ENCODE results near the gene PCDHAC2. TPM values are rescaled to one million over a fixed set of nuclear protein-coding genes. Genes with fewer than 3 reads are reported as not detected.

Gene PCDHAC2
- total and polyA plus RNA-seq, 9 of the 15 experiments (the other 6 are each of a cell fraction or from before 2014, with no cell fraction given): 0.03 TPM; not detected in 8

DNA sequence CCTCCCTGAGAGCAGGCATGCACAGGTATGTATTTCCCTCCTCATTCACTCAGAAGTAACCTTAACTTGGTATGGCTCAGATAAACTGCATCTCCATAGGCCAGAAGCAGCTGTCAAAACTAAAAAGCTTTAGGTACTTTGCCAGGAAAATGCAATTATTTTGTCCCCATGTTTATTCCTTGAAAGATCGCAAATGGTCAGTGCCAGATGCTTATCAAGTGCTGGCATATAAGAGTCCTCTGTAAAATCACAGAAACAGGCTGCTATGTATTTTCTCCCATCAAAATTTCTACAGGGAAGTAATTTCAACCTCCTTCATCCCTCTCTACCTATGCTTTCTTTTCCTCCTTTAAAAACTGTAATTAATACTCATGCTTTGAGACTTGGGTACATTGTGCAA, 12.7 kb downstream of the PCDHAC2 start (continued):
- TF ChIP-seq NFXL1 (CRISPR knock-in tag; IDR thresholded peaks at IDR 0.05) (no peak), RAD51 (IDR thresholded peaks at IDR 0.05; ENCODE audit: borderline replicate concordance, low read depth) (no peak), KHSRP (IDR thresholded peaks at IDR 0.05) (no peak), CEBPG (CRISPR knock-in tag; IDR thresholded peaks at IDR 0.05) (no peak), CEBPG (tag; conservative IDR thresholded peaks at IDR 0.05 in 1 of 2, IDR thresholded peaks at IDR 0.05 in 1 of 2) (no peak), ZNF324 (CRISPR knock-in tag; IDR thresholded peaks at IDR 0.05) (no peak), GTF2A2 (tag; IDR thresholded peaks at IDR 0.05) (no peak), KDM1A (IDR thresholded peaks at IDR 0.05) (no peak), HMGN3 (IDR thresholded peaks at IDR 0.05; ENCODE audit: borderline replicate concordance, extremely low read depth, insufficient read length, low read depth, low read length) (no peak)

DNA sequence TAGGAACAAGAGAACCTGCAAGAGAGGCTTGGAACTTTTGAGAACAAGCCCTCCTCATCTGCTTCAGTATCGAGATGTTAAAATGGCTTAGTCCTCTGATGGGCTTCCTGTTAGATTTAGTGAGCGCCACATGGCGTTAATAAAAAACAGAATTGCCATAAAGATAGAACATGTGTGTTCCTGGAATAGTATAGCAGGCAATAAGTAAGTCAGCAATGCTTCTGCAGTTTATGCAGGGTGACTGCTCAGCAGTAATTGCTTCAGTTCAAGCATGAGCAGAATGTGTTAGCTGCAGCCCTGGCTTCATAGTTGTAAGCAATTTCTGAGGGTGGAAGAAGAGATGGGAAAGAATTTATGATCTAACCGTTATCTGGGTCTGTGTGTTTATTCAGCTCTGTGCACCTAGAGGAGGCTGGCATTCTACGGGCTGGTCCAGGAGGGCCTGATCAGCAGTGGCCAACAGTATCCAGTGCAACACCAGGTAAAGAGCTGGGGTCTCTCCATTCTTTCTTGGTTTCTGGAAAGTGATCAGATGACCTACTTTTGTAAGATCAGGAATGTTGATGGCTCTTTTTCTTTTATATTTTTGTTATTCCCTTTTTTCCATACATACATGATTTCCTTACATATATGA, 15.9 kb downstream of the PCDHAC2 start:
- POLR2A ChIA-PET: no interaction called here
- no TSS peak for BruUV-seq (replicated peaks)
- in situ Hi-C loops (cut with MboI): no loop called here
- TF ChIP-seq DACH1 (IDR thresholded peaks at IDR 0.05; ENCODE audit: partially characterized antibody) (no peak), ZBTB7A (IDR thresholded peaks at IDR 0.05; ENCODE audit: borderline replicate concordance, control insufficient read depth, low read depth, low read length) (no peak), MECOM (CRISPR knock-in tag; IDR thresholded peaks at IDR 0.05) (no peak), ZNF778 (CRISPR knock-in tag; IDR thresholded peaks at IDR 0.05) (no peak), ZNF764 (CRISPR knock-in tag; IDR thresholded peaks at IDR 0.05; ENCODE audit: low read depth) (no peak), ETV6 (IDR thresholded peaks at IDR 0.05; ENCODE audit: borderline replicate concordance in 1 of 2, low read depth in 2 of 2, low read length in 1 of 2) (no peak), ETV6 (CRISPR knock-in tag; IDR thresholded peaks at IDR 0.05; ENCODE audit: borderline replicate concordance) (no peak), HOXB6 (CRISPR knock-in tag; IDR thresholded peaks at IDR 0.05; ENCODE audit: borderline replicate concordance) (no peak), KLF10 (CRISPR knock-in tag; IDR thresholded peaks at IDR 0.05) (no peak), NCOA2 (IDR thresholded peaks at IDR 0.05; ENCODE audit: partially characterized antibody in 2 of 2) (no peak), EHMT2 (IDR thresholded peaks at IDR 0.05) (no peak)
- TF ChIP-seq, protein P1, sequence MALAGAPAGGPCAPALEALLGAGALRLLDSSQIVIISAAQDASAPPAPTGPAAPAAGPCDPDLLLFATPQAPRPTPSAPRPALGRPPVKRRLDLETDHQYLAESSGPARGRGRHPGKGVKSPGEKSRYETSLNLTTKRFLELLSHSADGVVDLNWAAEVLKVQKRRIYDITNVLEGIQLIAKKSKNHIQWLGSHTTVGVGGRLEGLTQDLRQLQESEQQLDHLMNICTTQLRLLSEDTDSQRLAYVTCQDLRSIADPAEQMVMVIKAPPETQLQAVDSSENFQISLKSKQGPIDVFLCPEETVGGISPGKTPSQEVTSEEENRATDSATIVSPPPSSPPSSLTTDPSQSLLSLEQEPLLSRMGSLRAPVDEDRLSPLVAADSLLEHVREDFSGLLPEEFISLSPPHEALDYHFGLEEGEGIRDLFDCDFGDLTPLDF (CRISPR knock-in tag; IDR thresholded peaks at IDR 0.05): no peak
- TF ChIP-seq, protein P2, sequence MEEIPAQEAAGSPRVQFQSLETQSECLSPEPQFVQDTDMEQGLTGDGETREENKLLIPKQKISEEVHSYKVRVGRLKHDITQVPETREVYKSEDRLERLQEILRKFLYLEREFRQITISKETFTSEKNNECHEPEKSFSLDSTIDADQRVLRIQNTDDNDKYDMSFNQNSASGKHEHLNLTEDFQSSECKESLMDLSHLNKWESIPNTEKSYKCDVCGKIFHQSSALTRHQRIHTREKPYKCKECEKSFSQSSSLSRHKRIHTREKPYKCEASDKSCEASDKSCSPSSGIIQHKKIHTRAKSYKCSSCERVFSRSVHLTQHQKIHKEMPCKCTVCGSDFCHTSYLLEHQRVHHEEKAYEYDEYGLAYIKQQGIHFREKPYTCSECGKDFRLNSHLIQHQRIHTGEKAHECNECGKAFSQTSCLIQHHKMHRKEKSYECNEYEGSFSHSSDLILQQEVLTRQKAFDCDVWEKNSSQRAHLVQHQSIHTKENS (CRISPR knock-in tag; IDR thresholded peaks at IDR 0.05): no peak

More for the DNA sequence above, 15.9 kb downstream of the PCDHAC2 start:
- ATAC-seq (no peak), DNase-seq (ENCODE audit: extremely low read depth in 1 of 4, low spot score in 3 of 4) (no peak), FAIRE-seq (no peak)
- H2AFZ ChIP-seq (ENCODE audit: low read depth, low read length): no peak overlapping the region
- H3K9me1 ChIP-seq (ENCODE audit: control insufficient read depth, insufficient read depth, low read length): no peaks in the 10 kb centered on the region
- H3K36me3 ChIP-seq (ENCODE audit: control insufficient read depth, insufficient read depth, low read length): no peaks in the 10 kb centered on the region
- no peak overlapping the region for H3K27ac ChIP-seq (ENCODE audit: extremely low read depth, low read depth, low read length)
- intact Hi-C loops (cut with micrococcal nuclease): no loop called here
- no peaks in the 10 kb centered on the region for H3K79me2 ChIP-seq (ENCODE audit: control insufficient read depth, insufficient read depth, low read length)
- WGBS (ENCODE audit: insufficient coverage, low coverage, missing lambda C conversion rate): 4% methylated on average over 5 of the region's 5 CpGs
- no peaks in the 10 kb centered on the region for H3K9me3 ChIP-seq (replicated peaks; ENCODE audit: control insufficient read depth, insufficient read depth, low read depth, low read length)
- H3K4me1 ChIP-seq (replicated peaks in 1 of 2; ENCODE audit: control insufficient read depth in 2 of 2, insufficient read depth in 2 of 2, low read length in 2 of 2): no peaks in the 10 kb centered on the region
- no peaks in the 10 kb centered on the region for H3K27me3 ChIP-seq (ENCODE audit: control insufficient read depth in 2 of 2, insufficient read depth in 2 of 2, low read length in 2 of 2)
- H3K4me2 ChIP-seq (ENCODE audit: insufficient read depth, low read length): no peak overlapping the region
- no peak overlapping the region for H3K4me3 ChIP-seq
- CTCF ChIA-PET (ENCODE audit: low intra/inter-chr PET ratio): no interaction called here
- H4K20me1 ChIP-seq (replicated peaks; ENCODE audit: control insufficient read depth, insufficient read depth, low read length): no peaks in the 10 kb centered on the region
- H3K9ac ChIP-seq (ENCODE audit: insufficient read depth in 1 of 2, low read depth in 2 of 2, low read length in 2 of 2): no peak overlapping the region

Measured in K562 (cell line).